Erythroblast (primary cell): ENCODE results near the gene UBE2H.

Experiments
- GATA1 ChIP-seq: IDR thresholded peaks from 2 replicates; pipeline ENCODE4 v1.6.1; 2011; ENCODE audit warnings: low read depth, mild to moderate bottlenecking, control low read depth, low read length, moderate library complexity
- POLR2A ChIP-seq: IDR thresholded peaks from 2 replicates; pipeline ENCODE4 v1.6.1; 2011; ENCODE audit warnings: mild to moderate bottlenecking, low read length

DNA sequence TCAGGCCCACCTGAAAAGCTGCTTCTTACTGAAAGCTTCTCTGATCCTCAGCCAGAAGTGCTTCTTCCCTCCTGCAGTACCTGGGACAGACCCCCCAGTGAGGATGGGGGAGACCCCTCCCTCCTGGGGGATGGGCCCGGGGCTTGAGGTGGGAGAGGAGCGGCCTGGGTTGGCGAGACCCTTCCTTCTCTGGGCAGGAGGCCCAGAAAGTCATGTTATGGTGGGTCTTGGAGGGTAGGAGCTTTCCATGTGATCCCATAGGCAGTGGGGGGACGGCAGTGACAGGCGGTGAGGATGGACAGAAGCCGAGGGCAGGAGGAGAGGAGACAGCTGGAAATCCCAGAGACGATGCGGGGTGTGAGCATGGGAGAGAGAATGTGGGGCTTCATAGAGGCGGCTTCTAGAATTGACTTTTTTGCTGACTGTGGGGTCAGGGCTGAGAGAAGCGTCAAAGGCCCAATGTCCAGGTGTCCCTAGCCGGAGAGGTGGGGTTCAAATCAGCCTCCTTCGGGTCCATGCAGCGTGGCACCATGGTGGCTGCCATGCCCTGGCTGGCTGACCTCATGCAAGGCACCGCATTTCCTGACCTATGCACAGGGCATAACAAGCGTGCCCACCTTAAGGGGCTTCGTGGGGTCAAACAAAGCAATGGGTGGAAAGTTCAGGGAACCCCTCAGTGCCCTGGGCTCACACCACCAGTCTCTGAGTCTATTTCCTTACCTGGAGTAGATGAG is 154.0 kb downstream of the UBE2H start:
- TF ChIP-seq POLR2A (no peak), GATA1 (no peak)
